GM12892 (cell line): Measurements from ENCODE around the gene ADGRG6.

Experiments
- POLR2A ChIP-seq: IDR thresholded peaks from 2 replicates; pipeline ENCODE4 v1.6.1; 2011; ENCODE audit warnings: low read depth, low read length, control low read depth
- POLR2AphosphoS5 ChIP-seq: IDR thresholded peaks from 2 replicates; pipeline ENCODE4 v1.6.1; 2011; ENCODE audit warnings: low read depth, low read length, control low read depth

DNA sequence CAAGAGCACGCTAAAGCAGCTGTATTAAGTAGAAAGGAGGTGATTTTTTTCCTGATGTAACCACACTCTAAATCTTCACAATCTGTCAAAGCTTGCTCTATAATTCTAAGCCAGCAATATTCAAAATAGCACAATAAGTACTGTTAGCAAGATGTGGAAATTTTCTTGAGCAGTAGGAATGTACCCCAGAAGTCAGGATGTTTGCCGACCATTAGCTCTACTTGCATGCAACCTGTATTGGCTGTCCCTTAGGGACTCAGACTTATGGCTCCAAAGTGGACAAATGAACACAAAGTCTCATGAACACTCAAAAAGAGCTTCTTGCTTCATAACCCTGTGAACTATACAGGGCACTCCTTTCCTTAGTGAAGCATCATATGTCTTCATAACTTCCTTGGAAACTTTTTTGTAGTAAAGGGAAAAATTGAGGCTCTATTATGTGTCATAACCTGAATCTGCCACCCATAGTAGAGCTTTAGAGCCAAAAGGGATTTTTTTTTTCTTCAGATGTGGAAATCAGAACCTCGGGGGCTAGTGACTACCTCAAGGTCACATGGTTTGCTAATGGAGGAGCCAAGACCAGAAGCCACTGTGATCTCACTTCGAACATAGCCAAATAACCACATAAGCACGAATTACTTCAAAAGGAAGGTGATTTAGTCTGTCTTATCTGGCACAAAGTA, 54.5 kb downstream of the ADGRG6 start:
- TF ChIP-seq POLR2AphosphoS5 (no peak), POLR2A (no peak)
